DMS 273 (cell line): ENCODE measurements around the gene KCTD17.
"Not testable (repeated sequence)": the region's sequence is repeated elsewhere in the genome, so short reads cannot be mapped to it uniquely, and the experiment has no call there.

Experiments used
- DNase-seq: peaks from one replicate; lab custom pipeline; 2025; ENCODE audit not compliant: unreplicated experiment; lab: John Stamatoyannopoulos, UW

The KCTD17 gene

GRCh38 chr22:37059876-37060449 lies 8.4 kb downstream of the KCTD17 start:
- no peak for DNase-seq

- no peak for DNase-seq
Observed at GRCh38 chr22:37060801-37061610, 9.5 kb downstream of the KCTD17 start.

GRCh38 chr22:37061611-37062375 lies 10.3 kb downstream of the KCTD17 start:
- DNase-seq = no peak

GRCh38 chr22:37062376-37062675 lies 10.8 kb downstream of the KCTD17 start:
- DNase-seq = no peak

- no peak for DNase-seq
Observed at GRCh38 chr22:37062702-37063381, 11.3 kb downstream of the KCTD17 start.

- DNase-seq = peak; percentile 64
Observed at GRCh38 chr22:37063431-37064420, 12.2 kb downstream of the KCTD17 start.

GRCh38 chr22:37064553-37064952 lies 13.0 kb downstream of the KCTD17 start:
- no peak for DNase-seq

- no peak for DNase-seq
Observed at GRCh38 chr22:37065180-37065579, 13.6 kb downstream of the KCTD17 start.

- no peak for DNase-seq
Observed at GRCh38 chr22:37065961-37066360, 14.4 kb downstream of the KCTD17 start.

- no peak for DNase-seq
Observed at GRCh38 chr22:37067428-37067827, 15.9 kb downstream of the KCTD17 start.

- DNase-seq = no peak
Observed at GRCh38 chr22:37068859-37069258, 17.3 kb downstream of the KCTD17 start.

GRCh38 chr22:37069319-37069718 lies 17.8 kb downstream of the KCTD17 start:
- no peak for DNase-seq

- DNase-seq = no peak
Observed at GRCh38 chr22:37069719-37070118, 18.2 kb downstream of the KCTD17 start.

GRCh38 chr22:37070334-37070733 lies 18.8 kb downstream of the KCTD17 start:
- DNase-seq = no peak

GRCh38 chr22:37070744-37071143 lies 19.2 kb downstream of the KCTD17 start:
- DNase-seq = no peak

GRCh38 chr22:37071850-37072592 lies 20.5 kb downstream of the KCTD17 start:
- not testable (repeated sequence) for DNase-seq

GRCh38 chr22:37072673-37073072 lies 21.1 kb downstream of the KCTD17 start:
- DNase-seq = no peak

- DNase-seq = no peak
Observed at GRCh38 chr22:37074537-37074936, 23.0 kb downstream of the KCTD17 start.

- DNase-seq = no peak
Observed at GRCh38 chr22:37075046-37075445, 23.5 kb downstream of the KCTD17 start.
